Fibroblast of lung (primary cell): ENCODE data around the gene PLSCR2. TPM values are rescaled to one million over a fixed set of nuclear protein-coding genes. Genes with fewer than 3 reads are reported as not detected.
A peak's percentile ranks its signal among the peaks of the same experiment; 100 is the strongest.

Experiments
- DNase-seq, 2 donors: peaks; one replicate each; pipeline versions ENCODE4 v3.0.0 to v3.0.0-alpha.2; 2010; ENCODE audit warnings: low read depth in 2 of 2
- H2AFZ ChIP-seq: 2 replicates; pipeline ENCODE4 v1.5.1; 2012; ENCODE audit warnings: low read length, control low read depth, inconsistent platforms
- H3K27ac ChIP-seq: 2 replicates; pipeline ENCODE4 v1.5.1; 2011; ENCODE audit warnings: low read length, control low read depth; ENCODE audit not compliant: insufficient read depth
- H3K27me3 ChIP-seq: 2 replicates; pipeline ENCODE4 v1.5.1; 2011; ENCODE audit warnings: mild to moderate bottlenecking, low read length; ENCODE audit not compliant: control insufficient read depth, insufficient read depth
- H3K36me3 ChIP-seq: 2 replicates; pipeline ENCODE4 v1.5.1; 2011; ENCODE audit warnings: low read length; ENCODE audit not compliant: control insufficient read depth, insufficient read depth
- H3K4me1 ChIP-seq: 2 replicates; pipeline ENCODE4 v1.5.1; 2011; ENCODE audit warnings: low read length; ENCODE audit not compliant: control insufficient read depth, insufficient read depth; ENCODE audit errors: extremely low read depth
- H3K4me2 ChIP-seq: 2 replicates; pipeline ENCODE4 v1.5.1; 2011; ENCODE audit warnings: low read length, control low read depth; ENCODE audit not compliant: insufficient read depth; ENCODE audit errors: extremely low read depth
- H3K4me3 ChIP-seq, 4 experiments: fragments of 200-600 bp in 1 of 4; sonication (generic) in 1 of 4; replicated peaks in 1 of 4; 2 replicates each; pipeline ENCODE4 v1.5.1; 2011 to 2016; ENCODE audit warnings: low read length in 4 of 4, low read depth in 3 of 4, mild to moderate bottlenecking in 3 of 4, control low read depth in 2 of 4, inconsistent platforms in 1 of 4, mixed read lengths in 1 of 4; ENCODE audit not compliant: insufficient read depth in 1 of 4; ENCODE audit errors: control extremely low read depth in 1 of 4
- H3K79me2 ChIP-seq: 2 replicates; pipeline ENCODE4 v1.5.1; 2012; ENCODE audit warnings: mild to moderate bottlenecking, low read length, inconsistent platforms; ENCODE audit not compliant: control insufficient read depth, insufficient read depth
- H3K9ac ChIP-seq: 2 replicates; pipeline ENCODE4 v1.5.1; 2011; ENCODE audit warnings: mild to moderate bottlenecking, low read length, control low read depth; ENCODE audit not compliant: insufficient read depth
- H3K9me3 ChIP-seq: 2 replicates; pipeline ENCODE4 v1.5.1; 2012; ENCODE audit warnings: low read depth, low read length; ENCODE audit not compliant: control insufficient read depth, insufficient read depth
- H4K20me1 ChIP-seq: 2 replicates; pipeline ENCODE4 v1.5.1; 2011; ENCODE audit warnings: low read length; ENCODE audit not compliant: control insufficient read depth, insufficient read depth; ENCODE audit errors: extremely low read depth
- CTCF ChIP-seq, 2 donors: IDR thresholded peaks in 1 of 2; conservative IDR thresholded peaks in 1 of 2; 1 replicate in 1 of 2; 2 replicates in 1 of 2; pipeline ENCODE4 v1.5.1; 2011 to 2012; ENCODE audit warnings: low read length in 2 of 2, control low read depth in 1 of 2, inconsistent platforms in 1 of 2, low read depth in 1 of 2, mild to moderate bottlenecking in 1 of 2
- EZH2 ChIP-seq: IDR thresholded peaks from 2 replicates; pipeline ENCODE4 v1.5.1; 2012; ENCODE audit warnings: low read length, control low read depth, mild to moderate bottlenecking; ENCODE audit errors: missing control alignments
- polyA plus RNA-seq, 2 donors: library from polyadenylated mRNA; depleted of rRNA in 1 of 2; stranded (reverse) in 1 of 2; unstranded in 1 of 2; fragments of >200 nt; gene quantifications; 2 replicates each; pipeline ENCODE4 v1.2.1, GENCODE V29; 2011 to 2012; ENCODE audit warnings: missing spikeins in 1 of 2
- total RNA-seq: library from RNA; depleted of rRNA; stranded (reverse); fragments of >200 nt; gene quantifications from 2 replicates; pipeline ENCODE4 v1.2.1, GENCODE V29; 2014

The PLSCR2 gene
- total and polyA plus RNA-seq, 2 donors (not counting 1 experiment from before 2014, with no cell fraction given) = 0.17 TPM; not detected in 1

GRCh38 chr3:146505516-146505915, 36.2 kb upstream of the PLSCR2 start:
- peak in 1 of 2 donors; percentile 74 for DNase-seq
- Histone ChIP-seq H3K9ac (no peak overlapping the region), H3K27ac (no peak overlapping the region), H3K36me3 (no peaks in the 10 kb centered on the region), H3K27me3 (no peaks in the 10 kb centered on the region), H3K9me3 (no peaks in the 10 kb centered on the region), H3K4me3 (no peak overlapping the region), H4K20me1 (no peaks in the 10 kb centered on the region), H2AFZ (no peak overlapping the region), H3K79me2 (no peaks in the 10 kb centered on the region), H3K4me2 (no peak overlapping the region), H3K4me1 (peaks cover 12% of the 10 kb centered on the region)
- TF ChIP-seq CTCF (conservative IDR thresholded peaks at IDR 0.05 in 1 of 2, IDR thresholded peaks at IDR 0.05 in 1 of 2; ENCODE audit: low read depth in 1 of 2, low read length in 2 of 2) (no peak), EZH2 (no peak)

GRCh38 chr3:146504498-146505197, 35.3 kb upstream of the PLSCR2 start:
- no peak overlapping the region for H3K27ac ChIP-seq
- no peaks in the 10 kb centered on the region for H3K27me3 ChIP-seq
- peak in 1 of 2 donors; percentile 19 for DNase-seq
- TF ChIP-seq EZH2 (no peak), CTCF (conservative IDR thresholded peaks at IDR 0.05 in 1 of 2, IDR thresholded peaks at IDR 0.05 in 1 of 2; ENCODE audit: low read depth in 1 of 2, low read length in 2 of 2) (no peak)
- H4K20me1 ChIP-seq = no peaks in the 10 kb centered on the region
- no peak overlapping the region for H3K9ac ChIP-seq
- no peaks in the 10 kb centered on the region for H3K79me2 ChIP-seq
- no peak overlapping the region for H3K4me2 ChIP-seq
- H3K9me3 ChIP-seq = no peaks in the 10 kb centered on the region
- no peak overlapping the region for H3K4me3 ChIP-seq
- H2AFZ ChIP-seq = no peak overlapping the region
- peaks cover 12% of the 10 kb centered on the region for H3K4me1 ChIP-seq
- no peaks in the 10 kb centered on the region for H3K36me3 ChIP-seq

GRCh38 chr3:146503461-146504202, 34.3 kb upstream of the PLSCR2 start:
- Histone ChIP-seq H3K27me3 (no peaks in the 10 kb centered on the region), H3K36me3 (no peaks in the 10 kb centered on the region), H3K27ac (no peak overlapping the region), H2AFZ (no peak overlapping the region), H3K4me2 (no peak overlapping the region), H3K4me1 (peaks cover 12% of the 10 kb centered on the region), H3K79me2 (no peaks in the 10 kb centered on the region), H3K9me3 (no peaks in the 10 kb centered on the region), H4K20me1 (no peaks in the 10 kb centered on the region), H3K4me3 (no peak overlapping the region), H3K9ac (no peak overlapping the region)
- peak; percentile 93 to 99 for DNase-seq
- TF ChIP-seq CTCF (conservative IDR thresholded peaks at IDR 0.05 in 1 of 2, IDR thresholded peaks at IDR 0.05 in 1 of 2; ENCODE audit: low read depth in 1 of 2, low read length in 2 of 2) (no peak), EZH2 (no peak)
